ENCODE results near the gene CLIC6.
"Not testable (repeated sequence)": the region's sequence is repeated elsewhere in the genome, so short reads cannot be mapped to it uniquely, and the experiment has no call there.

CLIC6 gene

DNA sequence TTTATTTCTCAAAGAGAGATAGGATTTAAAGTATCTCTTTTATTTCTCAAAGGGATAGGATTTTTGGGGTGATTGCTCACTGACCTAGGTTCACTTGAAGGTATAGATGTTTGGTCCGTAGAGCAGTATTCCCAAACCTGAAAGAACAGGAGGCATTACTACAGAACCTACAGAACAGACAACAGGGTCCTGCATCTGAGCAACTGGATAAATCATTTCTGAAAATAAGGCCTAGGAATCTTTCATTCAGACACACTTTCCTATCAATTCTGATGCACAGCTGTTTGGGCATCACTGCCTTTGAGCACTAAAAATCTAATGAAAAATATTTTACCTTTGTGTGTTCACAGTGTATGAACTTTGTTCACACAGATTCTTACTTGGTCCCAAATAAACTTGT, 17.2 kb upstream of the CLIC6 start:
- DNase-seq (ENCODE audit: low read depth in 3 of 3): no peak

- no peak for DNase-seq (ENCODE audit: low read depth in 3 of 3)
These were observed 15.3 kb upstream of the CLIC6 start for GRCh38 chr21:34653522-34653921.

DNA sequence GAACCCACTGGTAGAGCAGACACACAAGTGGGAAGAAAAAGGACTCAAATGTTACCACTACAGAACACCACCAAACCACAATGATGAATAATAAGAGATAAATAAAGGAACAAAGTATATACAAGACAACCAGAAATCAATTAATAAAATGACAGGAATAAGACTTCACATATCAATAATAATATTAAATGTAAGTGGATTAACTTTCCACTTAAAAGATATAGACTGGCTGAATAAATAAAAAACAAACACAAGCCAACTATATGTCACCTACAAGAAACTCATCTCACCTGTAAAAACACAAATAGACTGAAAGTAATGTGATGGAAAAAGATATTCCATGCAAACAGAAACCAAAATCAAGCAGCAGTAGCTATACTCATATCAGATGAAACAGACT, 6.9 kb upstream of the CLIC6 start:
- DNase-seq (ENCODE audit: low read depth in 3 of 3): no peak

DNA sequence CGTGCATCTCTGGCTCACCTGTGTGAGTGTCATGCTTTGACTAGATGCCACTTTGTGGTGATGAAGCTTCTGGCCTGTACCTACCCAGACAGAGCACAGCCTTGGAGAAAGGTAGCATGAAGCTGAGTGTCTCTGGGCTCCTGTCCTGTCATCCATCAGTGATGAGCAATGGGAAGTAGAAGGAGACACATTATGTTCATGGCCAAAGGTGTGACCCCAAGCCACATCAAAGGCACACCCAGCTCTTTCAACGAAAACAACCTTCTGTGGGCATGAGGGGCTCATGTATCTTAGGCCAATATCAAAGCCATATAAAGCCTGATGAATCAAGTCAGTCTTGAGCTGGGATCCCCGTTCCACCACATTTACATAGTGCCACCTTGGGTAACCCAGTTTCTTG, 1.0 kb upstream of the CLIC6 start:
- no peak for DNase-seq (ENCODE audit: low read depth in 3 of 3)

DNA sequence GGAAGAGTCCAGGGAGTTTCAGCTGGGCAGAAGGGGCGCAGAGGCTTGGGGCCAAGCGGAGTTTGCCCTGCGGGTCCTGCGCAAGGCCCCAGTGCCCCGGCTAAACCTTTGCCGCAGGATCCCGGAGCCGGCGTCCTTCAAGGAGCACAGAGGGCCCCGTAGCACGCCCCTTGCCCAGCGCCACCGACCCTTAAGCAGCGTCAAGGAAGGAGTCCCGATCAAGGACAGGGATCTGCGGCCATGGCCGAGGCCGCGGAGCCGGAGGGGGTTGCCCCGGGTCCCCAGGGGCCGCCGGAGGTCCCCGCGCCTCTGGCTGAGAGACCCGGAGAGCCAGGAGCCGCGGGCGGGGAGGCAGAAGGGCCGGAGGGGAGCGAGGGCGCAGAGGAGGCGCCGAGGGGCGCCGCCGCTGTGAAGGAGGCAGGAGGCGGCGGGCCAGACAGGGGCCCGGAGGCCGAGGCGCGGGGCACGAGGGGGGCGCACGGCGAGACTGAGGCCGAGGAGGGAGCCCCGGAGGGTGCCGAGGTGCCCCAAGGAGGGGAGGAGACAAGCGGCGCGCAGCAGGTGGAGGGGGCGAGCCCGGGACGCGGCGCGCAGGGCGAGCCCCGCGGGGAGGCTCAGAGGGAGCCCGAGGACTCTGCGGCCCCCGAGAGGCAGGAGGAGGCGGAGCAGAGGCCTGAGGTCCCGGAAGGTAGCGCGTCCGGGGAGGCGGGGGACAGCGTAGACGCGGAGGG, 520 bp downstream of the CLIC6 start:
- peak in 1 of 3 experiments; percentile 26 for DNase-seq (ENCODE audit: low read depth in 3 of 3)

- DNase-seq (ENCODE audit: low read depth in 3 of 3): not testable (repeated sequence)
These were observed 1.1 kb downstream of the CLIC6 start for GRCh38 chr21:34669880-34670219.

DNA sequence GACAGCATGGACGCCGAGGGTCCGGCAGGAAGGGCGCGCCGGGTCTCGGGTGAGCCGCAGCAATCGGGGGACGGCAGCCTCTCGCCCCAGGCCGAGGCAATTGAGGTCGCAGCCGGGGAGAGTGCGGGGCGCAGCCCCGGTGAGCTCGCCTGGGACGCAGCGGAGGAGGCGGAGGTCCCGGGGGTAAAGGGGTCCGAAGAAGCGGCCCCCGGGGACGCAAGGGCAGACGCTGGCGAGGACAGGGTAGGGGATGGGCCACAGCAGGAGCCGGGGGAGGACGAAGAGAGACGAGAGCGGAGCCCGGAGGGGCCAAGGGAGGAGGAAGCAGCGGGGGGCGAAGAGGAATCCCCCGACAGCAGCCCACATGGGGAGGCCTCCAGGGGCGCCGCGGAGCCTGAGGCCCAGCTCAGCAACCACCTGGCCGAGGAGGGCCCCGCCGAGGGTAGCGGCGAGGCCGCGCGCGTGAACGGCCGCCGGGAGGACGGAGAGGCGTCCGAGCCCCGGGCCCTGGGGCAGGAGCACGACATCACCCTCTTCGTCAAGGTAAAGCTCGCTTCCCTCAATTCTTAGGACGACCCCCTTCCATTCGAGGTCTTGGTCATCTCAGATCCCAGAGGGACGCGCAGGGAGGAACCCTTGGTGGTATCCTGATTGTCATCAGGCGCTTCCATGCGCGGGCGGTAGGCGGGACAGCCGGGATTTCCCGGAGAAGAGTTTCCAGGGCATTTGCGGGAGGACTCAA, 1.6 kb downstream of the CLIC6 start:
- DNase-seq (ENCODE audit: low read depth in 3 of 3): no peak

DNA sequence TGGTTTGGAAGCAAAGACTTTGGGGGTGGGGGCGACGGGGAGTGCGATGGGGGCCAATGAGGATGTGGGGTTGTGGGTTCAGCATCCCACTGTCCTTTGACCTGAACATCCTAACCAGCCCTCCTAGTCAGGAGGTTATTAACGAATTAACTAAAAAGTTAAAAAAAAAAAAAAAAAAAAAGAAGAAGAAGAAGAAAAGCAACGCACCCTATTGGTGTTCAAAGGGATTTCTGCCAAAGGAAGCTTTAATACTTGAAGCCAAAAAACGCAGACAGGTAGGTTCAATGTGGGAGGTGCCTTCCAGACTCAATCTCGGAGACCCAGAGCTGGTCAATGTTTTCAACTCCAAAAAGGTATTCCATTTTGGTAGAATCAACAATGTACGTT, 2.2 kb downstream of the CLIC6 start:
- DNase-seq (ENCODE audit: low read depth in 3 of 3): no peak

- DNase-seq (ENCODE audit: low read depth in 3 of 3): no peak
These were observed 2.7 kb downstream of the CLIC6 start for GRCh38 chr21:34671462-34671861.

DNA sequence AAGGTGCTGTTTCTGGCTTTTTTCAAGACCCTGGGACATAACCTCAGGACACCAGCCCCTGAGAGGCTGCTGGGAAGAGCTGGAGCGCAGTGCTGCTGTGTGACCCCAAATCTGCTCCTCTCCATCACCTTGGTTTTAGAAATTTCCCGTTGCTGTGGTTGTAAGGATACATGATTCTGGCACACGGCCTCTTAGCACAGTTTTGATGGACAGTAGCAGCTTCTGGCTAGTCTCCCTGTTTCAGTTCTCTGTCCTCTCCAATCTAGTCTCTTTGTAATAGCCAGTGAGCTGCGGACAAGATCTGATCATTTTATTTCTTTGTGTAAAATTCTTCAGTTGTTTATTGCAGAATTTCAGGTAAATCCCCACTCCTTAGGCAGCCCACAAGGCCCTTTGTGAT, 3.1 kb downstream of the CLIC6 start:
- no peak for DNase-seq (ENCODE audit: low read depth in 3 of 3)

GRCh38 chr21:34673006-34673405, 4.2 kb downstream of the CLIC6 start:
- no peak for DNase-seq (ENCODE audit: low read depth in 3 of 3)

DNA sequence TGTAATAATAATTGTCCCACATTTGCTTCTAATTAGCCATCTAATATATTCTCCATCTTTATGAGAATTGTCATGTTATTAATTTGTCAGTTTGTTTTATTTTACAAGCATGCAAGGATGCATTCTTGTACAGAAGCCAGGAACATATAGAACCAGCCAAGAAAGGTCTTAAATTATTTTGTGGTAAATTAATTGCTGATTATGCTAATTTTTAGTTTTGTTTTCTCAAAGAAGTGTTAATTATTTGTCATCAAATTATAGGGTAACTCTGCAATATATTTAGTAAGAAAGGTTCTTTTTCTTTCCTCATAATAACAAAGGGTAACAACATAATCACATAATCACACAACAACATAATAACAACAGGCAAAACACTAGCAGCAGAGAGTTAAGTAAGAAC, 5.7 kb downstream of the CLIC6 start:
- DNase-seq (ENCODE audit: low read depth in 3 of 3): no peak

DNA sequence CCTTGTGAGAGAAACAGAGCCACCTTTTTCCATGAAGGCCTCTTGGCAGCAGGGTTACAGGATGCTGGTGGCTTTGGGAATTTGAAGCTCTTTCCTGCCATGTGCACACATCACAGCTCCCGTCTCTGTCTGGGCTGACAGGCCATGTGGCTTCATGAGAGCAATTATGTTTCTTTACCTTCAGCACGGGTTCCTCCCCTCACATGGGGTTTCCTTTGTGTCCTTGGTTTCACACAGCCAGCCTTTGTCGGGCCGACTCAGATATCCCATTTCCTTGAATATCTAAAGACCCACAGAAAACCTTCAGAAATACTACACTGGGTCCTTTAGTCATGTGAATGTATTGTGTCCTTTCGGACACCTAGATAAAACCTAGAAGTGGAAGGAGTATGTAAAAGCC, 7.1 kb downstream of the CLIC6 start:
- DNase-seq (ENCODE audit: low read depth in 3 of 3): no peak

DNA sequence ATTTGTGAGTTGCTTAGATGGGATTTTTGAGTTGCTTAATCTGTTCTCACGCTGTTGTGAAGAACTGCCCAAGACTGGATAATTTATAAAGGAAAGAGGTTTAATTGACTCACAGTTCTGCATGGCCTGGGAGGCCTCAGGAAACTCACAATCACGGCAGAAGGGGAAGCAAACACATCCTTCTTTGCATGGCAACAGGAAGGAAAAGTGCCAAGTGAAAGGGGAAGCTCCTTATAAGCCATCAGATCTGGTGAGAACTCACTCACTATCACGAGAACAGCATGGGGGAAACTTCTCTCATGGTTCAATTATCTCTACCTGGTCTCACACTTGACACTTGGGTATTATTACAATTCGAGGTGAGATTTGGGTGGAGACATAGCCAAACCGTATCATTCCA, 10.3 kb downstream of the CLIC6 start:
- no peak for DNase-seq (ENCODE audit: low read depth in 3 of 3)

GRCh38 chr21:34684174-34684876, 15.5 kb downstream of the CLIC6 start:
- no peak for DNase-seq (ENCODE audit: low read depth in 3 of 3)

GRCh38 chr21:34687065-34687464, 18.3 kb downstream of the CLIC6 start:
- no peak for DNase-seq (ENCODE audit: low read depth in 3 of 3)

GRCh38 chr21:34687745-34688144, 19.0 kb downstream of the CLIC6 start:
- DNase-seq (ENCODE audit: low read depth in 3 of 3): no peak

DNA sequence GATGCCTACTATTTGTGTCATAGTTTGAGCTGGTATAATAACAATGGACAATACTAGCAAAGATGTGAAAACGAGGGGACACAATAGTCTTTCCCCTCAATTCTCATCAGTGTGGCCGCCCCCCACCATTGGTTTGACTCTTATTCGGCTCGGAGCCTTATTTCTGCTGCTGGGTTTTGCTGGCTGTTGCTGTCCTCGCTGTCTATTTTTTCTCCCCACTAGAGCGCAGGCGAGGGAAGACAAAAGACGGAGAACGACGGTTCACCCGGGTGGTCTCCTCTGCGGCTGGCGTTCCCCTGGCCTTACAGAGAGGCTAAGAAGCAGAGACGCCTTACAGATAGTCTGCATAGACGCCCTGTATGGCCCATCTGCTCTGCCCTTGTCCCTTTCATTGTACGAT, 19.4 kb downstream of the CLIC6 start:
- DNase-seq (ENCODE audit: low read depth in 3 of 3): no peak

DNA sequence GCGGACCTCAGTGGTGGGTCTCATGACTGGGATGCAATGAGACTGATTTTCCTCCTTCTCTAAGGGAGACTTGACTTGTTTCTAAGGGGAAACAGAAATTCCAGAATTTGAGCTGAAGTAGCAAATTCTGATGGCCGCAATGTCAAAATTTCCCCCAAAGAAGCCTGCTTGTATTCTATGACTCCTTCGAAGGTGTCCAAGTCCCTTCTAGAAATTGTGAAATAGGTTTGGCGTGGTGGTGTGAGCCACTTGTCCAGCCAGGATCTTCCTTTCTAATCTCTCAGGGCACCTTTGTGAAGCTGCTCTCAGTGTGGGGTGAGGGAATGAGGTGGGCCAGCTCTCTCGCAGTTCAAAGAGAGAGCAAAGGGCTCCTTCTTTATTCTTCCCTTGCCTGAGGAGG, 19.9 kb downstream of the CLIC6 start:
- no peak for DNase-seq (ENCODE audit: low read depth in 3 of 3)

DNA sequence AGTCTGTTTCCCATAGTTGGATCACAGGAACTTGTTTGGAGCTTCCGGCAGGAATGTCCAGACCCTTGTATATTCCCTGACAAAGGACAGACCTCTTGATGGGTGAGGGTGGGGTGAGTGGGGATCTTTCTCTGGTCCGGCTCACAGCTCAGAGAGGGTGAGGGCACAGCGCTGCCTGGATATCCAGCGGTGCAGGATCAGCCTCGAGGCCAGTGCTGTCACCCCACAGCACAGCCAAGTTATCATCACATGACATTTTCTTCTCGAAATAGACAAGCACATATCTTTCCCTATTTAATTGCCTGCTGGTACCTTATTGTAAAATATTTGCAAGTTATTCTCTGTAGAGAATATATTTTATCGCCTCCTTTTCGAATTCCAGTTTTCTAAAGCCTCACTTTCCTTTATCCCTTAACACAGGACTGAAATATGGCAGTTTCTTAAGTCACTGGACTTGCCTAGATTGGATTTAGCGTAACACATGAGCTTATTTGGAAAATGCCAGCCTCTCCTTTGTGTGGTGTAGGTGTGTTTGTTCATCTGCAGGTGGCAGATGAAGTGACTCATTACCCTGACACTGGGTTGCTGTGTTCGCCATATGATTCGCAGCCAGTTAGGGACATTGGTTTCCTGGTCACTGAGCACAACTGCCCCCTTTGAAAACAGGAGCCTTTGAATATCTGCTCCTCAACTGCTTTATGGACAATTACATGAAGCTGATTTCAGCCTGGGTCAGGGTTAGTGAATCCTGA, 21.4 kb downstream of the CLIC6 start:
- no peak for DNase-seq (ENCODE audit: low read depth in 3 of 3)

DNA sequence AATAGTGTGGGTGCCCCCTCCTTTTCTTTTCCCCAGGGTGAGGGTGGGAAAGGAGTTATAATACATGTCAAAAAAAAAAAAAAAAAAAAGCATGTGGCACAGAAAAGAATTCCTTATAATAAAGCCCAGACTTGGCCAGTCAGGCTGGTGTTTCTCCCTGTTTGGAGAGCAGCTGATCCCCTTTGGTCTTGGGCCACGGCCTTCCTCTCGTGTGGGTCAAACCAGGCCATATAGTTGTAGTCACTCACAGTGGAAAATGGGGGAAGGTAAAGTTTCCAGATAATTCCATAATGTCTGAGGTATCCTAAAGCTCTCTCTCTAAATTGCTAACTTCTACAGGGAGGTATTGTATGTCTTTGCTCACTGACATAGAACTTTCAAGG, 22.0 kb downstream of the CLIC6 start:
- no peak for DNase-seq (ENCODE audit: low read depth in 3 of 3)

DNA sequence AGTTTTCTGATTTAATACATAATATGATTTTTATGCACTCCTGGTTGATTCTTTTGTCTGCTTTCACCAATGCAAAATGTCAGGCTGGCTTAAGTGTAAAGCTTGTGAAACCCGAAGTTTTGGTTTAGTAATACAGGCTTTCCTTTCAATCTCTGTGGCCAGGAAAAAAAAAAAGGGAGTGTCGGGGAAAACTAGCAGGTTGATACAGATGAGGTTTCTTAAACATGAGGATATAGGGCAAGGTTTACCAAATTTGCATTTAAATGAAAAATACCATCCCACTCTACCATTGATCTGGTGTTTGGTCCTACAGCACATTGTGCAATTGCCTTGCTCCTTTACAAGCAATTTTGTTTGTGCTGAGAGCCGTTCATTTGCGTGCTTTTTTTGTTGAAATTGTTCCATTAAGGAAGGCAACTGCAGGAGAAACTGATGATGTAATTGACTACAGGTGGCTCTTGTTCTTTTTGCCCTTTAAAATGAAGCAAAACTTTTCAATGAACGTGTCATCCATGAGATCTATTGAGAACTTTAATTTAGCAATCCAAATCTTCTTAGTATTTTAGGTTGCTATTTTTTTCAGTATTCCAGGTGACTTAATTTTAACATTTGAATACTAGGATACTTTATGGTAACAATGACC, 22.7 kb downstream of the CLIC6 start:
- DNase-seq (ENCODE audit: low read depth in 3 of 3): no peak

Data from stimulated activated CD4-positive, alpha-beta T cell treated with anti-CD3 and anti-CD28 coated beads, TNF-alpha, amount 100 ng/mL, for 24 hours (primary cell).